ENCODE data around the gene MAP2K5.

MAP2K5 gene

GRCh38 chr15:67765701-67766100, 223.2 kb downstream of the MAP2K5 start:
- DNase-seq = no peak

- DNase-seq = no peak
Measured at GRCh38 chr15:67766968-67767367, 224.5 kb downstream of the MAP2K5 start.

GRCh38 chr15:67768313-67768977, 225.9 kb downstream of the MAP2K5 start:
- DNase-seq = no peak

GRCh38 chr15:67769497-67770357, 227.2 kb downstream of the MAP2K5 start:
- no peak for DNase-seq

- no peak for DNase-seq
Measured at GRCh38 chr15:67770358-67770628, 227.8 kb downstream of the MAP2K5 start.

- DNase-seq = no peak
Measured at GRCh38 chr15:67771189-67771800, 228.8 kb downstream of the MAP2K5 start.

GRCh38 chr15:67774626-67775025, 232.1 kb downstream of the MAP2K5 start:
- DNase-seq = no peak

- DNase-seq = peak in 1 of 2 experiments; percentile 4
Measured at GRCh38 chr15:67775250-67775649, 232.7 kb downstream of the MAP2K5 start.

GRCh38 chr15:67775998-67776397, 233.5 kb downstream of the MAP2K5 start:
- no peak for DNase-seq

- DNase-seq = no peak
Measured at GRCh38 chr15:67776600-67776999, 234.1 kb downstream of the MAP2K5 start.

GRCh38 chr15:67777071-67777470, 234.6 kb downstream of the MAP2K5 start:
- DNase-seq = no peak

GRCh38 chr15:67777773-67778172, 235.3 kb downstream of the MAP2K5 start:
- no peak for DNase-seq

GRCh38 chr15:67778968-67779548, 236.6 kb downstream of the MAP2K5 start:
- DNase-seq = no peak

- no peak for DNase-seq
Measured at GRCh38 chr15:67779549-67780111, 237.1 kb downstream of the MAP2K5 start.

GRCh38 chr15:67781061-67781460, 238.6 kb downstream of the MAP2K5 start:
- DNase-seq = no peak

- no peak for DNase-seq
Measured at GRCh38 chr15:67781907-67782690, 239.6 kb downstream of the MAP2K5 start.

- no peak for DNase-seq
Measured at GRCh38 chr15:67782691-67782991, 240.1 kb downstream of the MAP2K5 start.

GRCh38 chr15:67783303-67783702, 240.8 kb downstream of the MAP2K5 start:
- DNase-seq = no peak

- peak; percentile 35 to 36 for DNase-seq
Measured at GRCh38 chr15:67784090-67784781, 241.7 kb downstream of the MAP2K5 start.

- DNase-seq = no peak
Measured at GRCh38 chr15:67784856-67785430, 242.4 kb downstream of the MAP2K5 start.

GRCh38 chr15:67785431-67785830, 242.9 kb downstream of the MAP2K5 start:
- no peak for DNase-seq

GRCh38 chr15:67786646-67787045, 244.1 kb downstream of the MAP2K5 start:
- DNase-seq = no peak

Measured in Kasumi-1 (cell line).